Epidermal melanocyte (primary cell): ENCODE results near the gene ITPR1.

Source experiments
- DNase-seq: peaks from one replicate; pipeline ENCODE4 v3.0.0; 2011; ENCODE audit warnings: low spot score; ENCODE audit not compliant: insufficient read length

Gene ITPR1

GRCh38 chr3:4739289-4740236 is 246.4 kb downstream of the ITPR1 start:
- no peak for DNase-seq

GRCh38 chr3:4740397-4741105 is 247.4 kb downstream of the ITPR1 start:
- DNase-seq, result no peak

- no peak for DNase-seq
These were observed 247.9 kb downstream of the ITPR1 start for GRCh38 chr3:4741106-4741403.

GRCh38 chr3:4741404-4742307 is 248.5 kb downstream of the ITPR1 start:
- DNase-seq, result peak; percentile 34

GRCh38 chr3:4742359-4742758 is 249.2 kb downstream of the ITPR1 start:
- DNase-seq, result no peak

GRCh38 chr3:4743371-4743770 is 250.2 kb downstream of the ITPR1 start:
- no peak for DNase-seq

GRCh38 chr3:4744405-4745234 is 251.5 kb downstream of the ITPR1 start:
- DNase-seq, result no peak

- no peak for DNase-seq
These were observed 252.1 kb downstream of the ITPR1 start for GRCh38 chr3:4745235-4745610.

- no peak for DNase-seq
These were observed 253.3 kb downstream of the ITPR1 start for GRCh38 chr3:4746241-4746958.

GRCh38 chr3:4748127-4748526 is 255.0 kb downstream of the ITPR1 start:
- no peak for DNase-seq

- DNase-seq, result no peak
These were observed 255.7 kb downstream of the ITPR1 start for GRCh38 chr3:4748701-4749378.

GRCh38 chr3:4749567-4750002 is 256.4 kb downstream of the ITPR1 start:
- DNase-seq, result no peak

- no peak for DNase-seq
These were observed 257.3 kb downstream of the ITPR1 start for GRCh38 chr3:4750306-4750968.

- DNase-seq, result no peak
These were observed 257.9 kb downstream of the ITPR1 start for GRCh38 chr3:4751029-4751501.

GRCh38 chr3:4751502-4752101 is 258.5 kb downstream of the ITPR1 start:
- DNase-seq, result peak; percentile 31

- DNase-seq, result no peak
These were observed 259.3 kb downstream of the ITPR1 start for GRCh38 chr3:4752201-4753072.

- DNase-seq, result no peak
These were observed 260.0 kb downstream of the ITPR1 start for GRCh38 chr3:4753073-4753691.
